GM10847 (cell line): ENCODE data around the gene DHRS3.

Source experiments
- POLR2A ChIP-seq: IDR thresholded peaks from 2 replicates; pipeline ENCODE4 v1.6.1; 2011; ENCODE audit not compliant: insufficient read length; ENCODE audit errors: extremely low read depth

DHRS3 gene

GRCh38 chr1:12561121-12561520 is 56.9 kb downstream of the DHRS3 start:
- TF ChIP-seq POLR2A: no peak

GRCh38 chr1:12556957-12557935 is 60.8 kb downstream of the DHRS3 start:
- TF ChIP-seq POLR2A: no peak

- no peak for TF ChIP-seq POLR2A
Measured at GRCh38 chr1:12556368-12556930, 61.6 kb downstream of the DHRS3 start.

GRCh38 chr1:12555411-12556367 is 62.3 kb downstream of the DHRS3 start:
- no peak for TF ChIP-seq POLR2A

GRCh38 chr1:12554521-12555305 is 63.3 kb downstream of the DHRS3 start:
- no peak for TF ChIP-seq POLR2A

GRCh38 chr1:12553963-12554362 is 64.0 kb downstream of the DHRS3 start:
- no peak for TF ChIP-seq POLR2A

GRCh38 chr1:12552951-12553921 is 64.8 kb downstream of the DHRS3 start:
- TF ChIP-seq POLR2A: no peak

- no peak for TF ChIP-seq POLR2A
Measured at GRCh38 chr1:12552111-12552888, 65.7 kb downstream of the DHRS3 start.

- TF ChIP-seq POLR2A: no peak
Measured at GRCh38 chr1:12551584-12551983, 66.4 kb downstream of the DHRS3 start.

GRCh38 chr1:12549460-12550349 is 68.3 kb downstream of the DHRS3 start:
- TF ChIP-seq POLR2A: no peak

GRCh38 chr1:12548973-12549459 is 69.0 kb downstream of the DHRS3 start:
- TF ChIP-seq POLR2A: no peak
